ENCODE data around the gene BTLA. TPM values are rescaled to one million over a fixed set of nuclear protein-coding genes. Genes with fewer than 3 reads are reported as not detected.

Gene BTLA
- total and polyA plus RNA-seq, 10 of the 15 experiments (the other 5 are each of a cell fraction or from before 2014, with no cell fraction given), result 55.4 to 134 (median 84.2) TPM

GRCh38 chr3:112489674-112490479 is 9.4 kb downstream of the BTLA start (continued):
- TF ChIP-seq SKIL (IDR thresholded peaks at IDR 0.05; ENCODE audit: low read depth, poor library complexity, severe bottlenecking) (peak; percentile 78), REST (IDR thresholded peaks at IDR 0.05; ENCODE audit: low read depth, low read length) (no peak), E2F4 (IDR thresholded peaks at IDR 0.05; ENCODE audit: low read depth, low read length) (no peak), SMAD5 (IDR thresholded peaks at IDR 0.05; ENCODE audit: low read depth) (no peak), RAD21 (IDR thresholded peaks at IDR 0.05; ENCODE audit: insufficient read depth, low read depth, low read length) (0 out of 2 replicates have a peak, but pooled peaks have one; percentile 22), NBN (IDR thresholded peaks at IDR 0.05) (0 out of 2 replicates have a peak, but pooled peaks have one; percentile 54), GABPA (IDR thresholded peaks at IDR 0.05; ENCODE audit: low read depth) (peak; percentile 48; the same call in 1 of the 2 replicates), EZH2 (IDR thresholded peaks at IDR 0.05; ENCODE audit: borderline replicate concordance, control insufficient read depth, low read depth, low read length) (no peak), HCFC1 (IDR thresholded peaks at IDR 0.05; ENCODE audit: low read length) (no peak), SREBF2 (IDR thresholded peaks at IDR 0.05; ENCODE audit: low read length) (no peak), STAT1 (conservative IDR thresholded peaks at IDR 0.05) (0 out of 2 replicates have a peak, but pooled peaks have one; percentile 12), POLR2A (IDR thresholded peaks at IDR 0.05; ENCODE audit: low read depth, low read length) (no peak), GATAD2B (conservative IDR thresholded peaks at IDR 0.05; ENCODE audit: low read depth) (peak; percentile 65; the same call in 1 of the 2 replicates), FOXM1 (IDR thresholded peaks at IDR 0.05; ENCODE audit: low read depth, low read length) (peak; percentile 89), IRF5 (IDR thresholded peaks at IDR 0.05; ENCODE audit: borderline replicate concordance) (no peak), NFIC (IDR thresholded peaks at IDR 0.05; ENCODE audit: low read depth, low read length) (peak; percentile 97), WRNIP1 (IDR thresholded peaks at IDR 0.05; ENCODE audit: borderline replicate concordance, low read depth, low read length) (peak; percentile 94), ZNF217 (IDR thresholded peaks at IDR 0.05) (peak; percentile 39; the same call in 1 of the 2 replicates), FOXK2 (IDR thresholded peaks at IDR 0.05) (no peak), ATF3 (IDR thresholded peaks at IDR 0.05; ENCODE audit: borderline replicate concordance, extremely low read depth, low read depth, low read length) (no peak)
